ENCODE results near the gene CDC42BPG. TPM values are rescaled to one million over a fixed set of nuclear protein-coding genes. Genes with fewer than 3 reads are reported as not detected.

The CDC42BPG gene
- total RNA-seq, 1 experiment from 2014 or later: 14.5 TPM

DNA sequence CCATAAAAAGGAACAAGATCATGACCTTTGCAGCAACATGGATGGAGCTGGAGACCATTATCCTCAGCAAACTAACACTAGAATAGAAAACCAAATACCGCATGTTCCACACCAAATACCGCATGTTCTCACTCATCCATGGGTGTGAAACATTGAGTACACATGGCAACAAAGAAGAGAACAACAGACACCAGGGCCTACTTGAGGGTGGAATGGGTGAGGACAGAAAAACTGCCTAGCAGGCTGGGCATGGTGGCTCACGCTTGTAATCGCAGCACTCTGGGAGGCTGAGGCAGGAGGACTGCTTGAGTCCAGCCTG is 21.7 kb upstream of the CDC42BPG start:
- Histone ChIP-seq H3K4me1 (ENCODE audit: insufficient read depth, low read length) (peaks cover 79% of the 10 kb centered on the region), H2AFZ (ENCODE audit: low read length) (no peak overlapping the region), H3K79me2 (ENCODE audit: low read length) (peaks cover 94% of the 10 kb centered on the region), H4K20me1 (ENCODE audit: low read length) (peaks cover 47% of the 10 kb centered on the region; the same call in 1 of the 2 replicates), H3F3A (ENCODE audit: low read length, unreplicated experiment) (peaks cover 20% of the 10 kb centered on the region), H3K9ac (ENCODE audit: low read length) (no peak overlapping the region), H3K4me2 (ENCODE audit: low read length) (0 out of 2 replicates have a peak overlapping the region, but pooled peaks have one; percentile 17), H3K4me3 (ENCODE audit: low read length) (no peak overlapping the region), H3K27ac (ENCODE audit: low read length) (peak overlapping the region; percentile 49), H3K9me2 (replicated peaks; ENCODE audit: low read length) (no peaks in the 10 kb centered on the region), H3K36me3 (ENCODE audit: low read depth, low read length) (peaks cover 21% of the 10 kb centered on the region), H3K27me3 (ENCODE audit: low read length) (no peaks in the 10 kb centered on the region), H3K9me3 (ENCODE audit: low read length) (no peaks in the 10 kb centered on the region)
- no TSS peak for BruUV-seq (replicated peaks)
- no peak for ATAC-seq
- ChIA-PET CTCF (no interaction called here), POLR2A (ENCODE audit: unreplicated experiment) (interaction anchor here (0.7 kb wide), 1 partner anchor 22 kb away, joined by 6 read pairs; no protein-coding TSS in a partner anchor)
- no peak for DNase-seq
- intact Hi-C loops (cut with micrococcal nuclease): no loop called here
- TF ChIP-seq EZH2 (IDR thresholded peaks at IDR 0.05; ENCODE audit: low read length, unreplicated experiment): no peak
- TF ChIP-seq, protein P1, sequence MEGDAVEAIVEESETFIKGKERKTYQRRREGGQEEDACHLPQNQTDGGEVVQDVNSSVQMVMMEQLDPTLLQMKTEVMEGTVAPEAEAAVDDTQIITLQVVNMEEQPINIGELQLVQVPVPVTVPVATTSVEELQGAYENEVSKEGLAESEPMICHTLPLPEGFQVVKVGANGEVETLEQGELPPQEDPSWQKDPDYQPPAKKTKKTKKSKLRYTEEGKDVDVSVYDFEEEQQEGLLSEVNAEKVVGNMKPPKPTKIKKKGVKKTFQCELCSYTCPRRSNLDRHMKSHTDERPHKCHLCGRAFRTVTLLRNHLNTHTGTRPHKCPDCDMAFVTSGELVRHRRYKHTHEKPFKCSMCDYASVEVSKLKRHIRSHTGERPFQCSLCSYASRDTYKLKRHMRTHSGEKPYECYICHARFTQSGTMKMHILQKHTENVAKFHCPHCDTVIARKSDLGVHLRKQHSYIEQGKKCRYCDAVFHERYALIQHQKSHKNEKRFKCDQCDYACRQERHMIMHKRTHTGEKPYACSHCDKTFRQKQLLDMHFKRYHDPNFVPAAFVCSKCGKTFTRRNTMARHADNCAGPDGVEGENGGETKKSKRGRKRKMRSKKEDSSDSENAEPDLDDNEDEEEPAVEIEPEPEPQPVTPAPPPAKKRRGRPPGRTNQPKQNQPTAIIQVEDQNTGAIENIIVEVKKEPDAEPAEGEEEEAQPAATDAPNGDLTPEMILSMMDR (conservative IDR thresholded peaks at IDR 0.05; ENCODE audit: low read depth, low read length): no peak

DNA sequence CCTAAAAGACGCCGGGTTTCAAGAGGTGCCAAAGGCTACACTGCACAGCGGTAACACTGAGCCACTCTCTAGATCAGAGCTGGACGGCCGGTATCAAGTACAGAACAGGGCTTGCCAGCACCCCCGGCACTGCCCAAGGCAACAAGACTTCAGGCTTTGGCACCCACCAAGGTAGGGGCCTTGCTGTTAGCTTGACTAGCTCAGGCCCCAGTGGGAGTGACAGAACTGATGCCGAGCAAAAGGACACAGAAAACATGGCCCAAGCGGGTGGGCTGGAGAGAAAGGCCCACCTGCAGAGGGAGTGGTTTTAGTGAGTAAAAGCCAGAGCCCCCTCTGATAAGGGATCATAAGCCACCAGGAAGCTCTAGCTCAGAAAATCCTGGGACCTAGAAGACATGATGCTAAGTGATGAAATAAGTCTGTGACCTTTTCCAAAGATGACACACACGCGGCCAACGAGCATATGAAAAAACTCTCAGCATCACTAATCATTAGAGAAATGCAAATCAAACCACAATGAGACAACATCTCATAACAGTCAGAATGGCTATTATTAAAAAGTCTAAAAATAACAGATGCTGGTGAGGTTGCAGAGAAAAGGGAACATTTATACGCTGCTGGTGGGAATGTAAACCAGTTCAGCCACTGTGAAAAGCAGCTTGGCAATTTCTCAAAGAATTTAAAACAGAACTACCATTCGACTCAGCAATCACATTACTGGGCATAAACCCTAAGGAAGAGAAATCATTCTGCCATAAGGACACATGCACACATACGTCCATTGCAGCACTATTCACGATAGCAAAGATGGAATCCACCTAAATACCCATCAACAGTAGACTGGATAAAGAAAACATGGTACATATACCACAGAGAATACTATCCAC is 21.1 kb upstream of the CDC42BPG start:
- Histone ChIP-seq H3K9me2 (replicated peaks; ENCODE audit: low read length) (no peaks in the 10 kb centered on the region), H3K27ac (ENCODE audit: low read length) (peak overlapping the region; percentile 49), H3K4me3 (ENCODE audit: low read length) (no peak overlapping the region), H3F3A (ENCODE audit: low read length, unreplicated experiment) (peaks cover 19% of the 10 kb centered on the region), H3K4me2 (ENCODE audit: low read length) (0 out of 2 replicates have a peak overlapping the region, but pooled peaks have one; percentile 17), H3K9me3 (ENCODE audit: low read length) (no peaks in the 10 kb centered on the region), H3K27me3 (ENCODE audit: low read length) (no peaks in the 10 kb centered on the region), H3K36me3 (ENCODE audit: low read depth, low read length) (peaks cover 17% of the 10 kb centered on the region), H3K4me1 (ENCODE audit: insufficient read depth, low read length) (peaks cover 73% of the 10 kb centered on the region), H4K20me1 (ENCODE audit: low read length) (peaks cover 42% of the 10 kb centered on the region; the same call in 1 of the 2 replicates), H2AFZ (ENCODE audit: low read length) (no peak overlapping the region), H3K79me2 (ENCODE audit: low read length) (peaks cover 91% of the 10 kb centered on the region), H3K9ac (ENCODE audit: low read length) (peak overlapping the region; percentile 1; the same call in 1 of the 2 replicates)
- TF ChIP-seq EZH2phosphoT487 (IDR thresholded peaks at IDR 0.05; ENCODE audit: borderline replicate concordance, low read length) (no peak), EZH2 (IDR thresholded peaks at IDR 0.05; ENCODE audit: low read length, unreplicated experiment) (no peak)
- TF ChIP-seq, protein P1 (conservative IDR thresholded peaks at IDR 0.05; ENCODE audit: low read depth, low read length): no peak
- ATAC-seq (no peak), DNase-seq (peak; percentile 46)
- intact Hi-C loops (cut with micrococcal nuclease): no loop called here
- BruUV-seq (replicated peaks): no TSS peak
- ChIA-PET CTCF (no interaction called here), POLR2A (ENCODE audit: unreplicated experiment) (interaction anchor here (0.7 kb wide), 1 partner anchor 21 kb away, joined by 6 read pairs; no protein-coding TSS in a partner anchor)

All from PC-3 (cell line).